Neutrophil (primary cell): Measurements from ENCODE around the gene HIRA.

Source experiments
- H3K27ac ChIP-seq: fragments of 200-600 bp; sonication (generic); 2 replicates; pipeline ENCODE4 v1.5.1; 2016; ENCODE audit warnings: mild to moderate bottlenecking, moderate library complexity
- H3K27me3 ChIP-seq: fragments of 200-600 bp; sonication (generic); 2 replicates; pipeline ENCODE4 v1.6.0; 2016; ENCODE audit warnings: mild to moderate bottlenecking
- H3K36me3 ChIP-seq: fragments of 200-600 bp; sonication (generic); 2 replicates; pipeline ENCODE4 v1.5.1; 2017
- H3K4me1 ChIP-seq, 2 experiments: fragments of 200-600 bp in 1 of 2; sonication (generic) in 1 of 2; 1 replicate in 1 of 2; 2 replicates in 1 of 2; pipeline versions ENCODE4 v1.5.1 to v1.6.1; 2013 to 2016; ENCODE audit warnings: low read depth in 1 of 2, low read length in 1 of 2, mild to moderate bottlenecking in 1 of 2, moderate library complexity in 1 of 2; ENCODE audit not compliant: control insufficient read depth in 1 of 2, insufficient read depth in 1 of 2
- H3K4me3 ChIP-seq, 2 experiments: fragments of 200-600 bp in 1 of 2; sonication (generic) in 1 of 2; 1 replicate in 1 of 2; 2 replicates in 1 of 2; pipeline ENCODE4 v1.5.1; 2013 to 2016; ENCODE audit warnings: low read depth in 1 of 2, low read length in 1 of 2, mild to moderate bottlenecking in 1 of 2, moderate library complexity in 1 of 2
- H3K9me3 ChIP-seq: fragments of 200-600 bp; sonication (generic); 2 replicates; pipeline ENCODE4 v1.5.1; 2016
- CTCF ChIP-seq: fragments of 200-600 bp; sonication (generic); IDR thresholded peaks from 2 replicates; pipeline ENCODE4 v1.5.1; 2016; ENCODE audit warnings: antibody characterized with exemption

The HIRA gene

GRCh38 chr22:19358195-19358594 is 73.3 kb downstream of the HIRA start:
- H3K4me3 ChIP-seq = no peak overlapping the region
- H3K9me3 ChIP-seq = no peaks in the 10 kb centered on the region
- no peak overlapping the region for H3K27ac ChIP-seq
- no peak for TF ChIP-seq CTCF
- H3K36me3 ChIP-seq = peaks cover 87% of the 10 kb centered on the region
- peaks cover 27 to 33% of the 10 kb centered on the region in 2 experiments for H3K4me1 ChIP-seq
- H3K27me3 ChIP-seq = no peaks in the 10 kb centered on the region

- H3K9me3 ChIP-seq = no peaks in the 10 kb centered on the region
- no peak for TF ChIP-seq CTCF
- peaks cover 94% of the 10 kb centered on the region for H3K36me3 ChIP-seq
- no peaks in the 10 kb centered on the region for H3K27me3 ChIP-seq
- peaks cover 23 to 30% of the 10 kb centered on the region in 2 experiments for H3K4me1 ChIP-seq
- no peak overlapping the region for H3K4me3 ChIP-seq
- no peak overlapping the region for H3K27ac ChIP-seq
Observed at GRCh38 chr22:19357270-19358105, 74.0 kb downstream of the HIRA start.

- Histone ChIP-seq H3K4me3 (no peak overlapping the region), H3K4me1 (peaks cover 16 to 23% of the 10 kb centered on the region in 2 experiments), H3K9me3 (no peaks in the 10 kb centered on the region), H3K27me3 (no peaks in the 10 kb centered on the region), H3K27ac (no peak overlapping the region), H3K36me3 (peaks cover 100% of the 10 kb centered on the region)
- TF ChIP-seq CTCF = no peak
Observed at GRCh38 chr22:19356708-19357269, 74.7 kb downstream of the HIRA start.

GRCh38 chr22:19355413-19356157 is 75.9 kb downstream of the HIRA start:
- no peaks in the 10 kb centered on the region for H3K27me3 ChIP-seq
- H3K9me3 ChIP-seq = no peaks in the 10 kb centered on the region
- peaks cover 100% of the 10 kb centered on the region for H3K36me3 ChIP-seq
- no peak for TF ChIP-seq CTCF
- no peak overlapping the region for H3K4me3 ChIP-seq
- H3K27ac ChIP-seq = no peak overlapping the region
- H3K4me1 ChIP-seq = peaks cover 4 to 11% of the 10 kb centered on the region in 2 experiments

- Histone ChIP-seq H3K27ac (no peak overlapping the region), H3K27me3 (no peaks in the 10 kb centered on the region), H3K9me3 (no peaks in the 10 kb centered on the region), H3K4me1 (no peaks in the 10 kb centered on the region), H3K36me3 (peaks cover 100% of the 10 kb centered on the region), H3K4me3 (no peak overlapping the region)
- no peak for TF ChIP-seq CTCF
Observed at GRCh38 chr22:19354201-19354600, 77.3 kb downstream of the HIRA start.
